ENCODE results near the gene SMAD7. TPM values are rescaled to one million over a fixed set of nuclear protein-coding genes. Genes with fewer than 3 reads are reported as not detected.

Gene SMAD7
- polyA plus RNA-seq, 3 donors from 2014 or later, result 10.1 to 17.4 (median 12.3) TPM

DNA sequence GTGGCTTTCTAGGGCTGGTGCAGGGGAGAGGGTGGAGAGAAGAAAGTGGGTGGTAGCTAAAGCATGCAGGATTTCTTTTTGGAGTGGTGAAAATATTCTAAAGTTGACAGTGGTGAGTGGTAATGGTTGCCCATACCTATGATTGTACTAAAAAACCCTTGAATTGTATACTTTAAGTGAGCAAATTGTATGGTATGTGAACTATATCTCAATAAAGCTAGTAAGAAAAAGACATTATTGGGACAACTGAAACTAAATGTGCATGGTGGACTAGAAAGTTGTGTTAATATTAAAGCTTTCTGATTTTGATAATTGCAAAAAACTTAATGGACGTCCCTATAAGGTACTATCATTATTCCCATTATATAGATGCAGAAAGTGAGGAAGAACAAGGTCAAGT, 50.3 kb downstream of the SMAD7 start:
- Mint-ChIP-seq H3K36me3 (peaks cover 3 to 8% (median 3%) of the 10 kb centered on the region in 3 donors), H3K27me3 (ENCODE audit: low read depth in 3 of 3) (peaks cover 0 to 4% (median 3%) of the 10 kb centered on the region in 3 donors), H3K4me1 (peaks cover 18 to 32% of the 10 kb centered on the region in 2 donors), H3K9me3 (peaks cover 0 to 10% (median 1%) of the 10 kb centered on the region in 6 donors), H3K27ac (no peak overlapping the region), H3K4me3 (no peak overlapping the region)
- no peak for DNase-seq

DNA sequence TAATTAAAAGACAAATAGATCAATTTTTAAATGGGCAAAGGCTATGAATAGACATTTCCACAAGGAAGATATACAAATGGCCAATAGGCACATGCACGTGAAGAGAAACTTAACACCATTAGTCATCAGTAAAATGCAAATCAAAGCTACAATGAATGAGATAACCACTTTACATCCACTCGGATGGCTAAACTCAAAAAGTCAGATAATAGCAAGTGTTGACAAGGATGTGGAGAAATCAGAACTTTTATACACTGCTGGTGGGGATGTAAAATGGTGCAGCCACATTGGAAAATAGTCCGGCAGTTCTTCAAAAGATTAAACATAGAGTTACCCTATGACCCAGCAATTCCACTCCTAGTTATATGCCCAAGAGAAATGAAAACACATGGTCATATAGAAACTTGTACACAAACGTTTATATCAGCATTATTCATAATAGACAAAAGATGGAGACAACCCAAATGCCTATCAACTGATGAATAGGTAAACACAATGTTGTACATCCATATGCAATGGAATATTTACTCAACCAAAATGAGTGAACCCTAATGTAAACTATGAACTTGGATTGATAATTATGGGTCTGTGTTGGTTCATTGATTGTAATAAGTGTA, 51.1 kb downstream of the SMAD7 start:
- Mint-ChIP-seq H3K4me3 (no peak overlapping the region), H3K27ac (peak overlapping the region in 1 of 6 donors; percentile 49), H3K4me1 (peaks cover 23 to 32% of the 10 kb centered on the region in 2 donors), H3K27me3 (ENCODE audit: low read depth in 3 of 3) (peaks cover 0 to 7% (median 3%) of the 10 kb centered on the region in 3 donors), H3K36me3 (peaks cover 3 to 8% (median 3%) of the 10 kb centered on the region in 3 donors), H3K9me3 (peaks cover 0 to 7% (median 1%) of the 10 kb centered on the region in 6 donors)
- DNase-seq, result no peak

DNA sequence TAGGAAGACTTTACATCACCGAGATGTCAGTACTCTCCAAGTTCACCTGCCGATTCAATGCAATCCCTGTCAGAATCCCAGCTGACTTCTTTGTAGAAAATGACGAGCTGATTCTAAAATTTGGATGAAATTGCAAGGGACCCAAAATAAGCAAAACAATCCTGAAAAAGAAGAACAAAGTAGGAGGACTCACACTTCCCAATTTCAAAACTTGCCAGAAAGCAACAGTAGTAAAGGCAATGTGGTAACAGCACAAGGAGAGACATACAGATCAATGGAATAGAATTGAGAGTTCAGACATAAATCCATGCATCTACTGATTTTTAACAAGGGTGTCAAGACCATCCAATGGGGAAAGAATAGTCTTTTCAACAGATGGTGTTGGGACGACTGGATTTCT, 52.2 kb downstream of the SMAD7 start:
- H3K9me3 Mint-ChIP-seq, result no peaks in the 10 kb centered on the region
- no peak overlapping the region for H3K4me3 Mint-ChIP-seq
- H3K36me3 Mint-ChIP-seq, result peaks cover 0 to 8% (median 0%) of the 10 kb centered on the region in 3 donors
- H3K4me1 Mint-ChIP-seq, result peaks cover 25 to 32% of the 10 kb centered on the region in 2 donors
- H3K27me3 Mint-ChIP-seq (ENCODE audit: low read depth in 3 of 3), result peaks cover 0 to 8% (median 1%) of the 10 kb centered on the region in 3 donors
- no peak overlapping the region for H3K27ac Mint-ChIP-seq
- no peak for DNase-seq

DNA sequence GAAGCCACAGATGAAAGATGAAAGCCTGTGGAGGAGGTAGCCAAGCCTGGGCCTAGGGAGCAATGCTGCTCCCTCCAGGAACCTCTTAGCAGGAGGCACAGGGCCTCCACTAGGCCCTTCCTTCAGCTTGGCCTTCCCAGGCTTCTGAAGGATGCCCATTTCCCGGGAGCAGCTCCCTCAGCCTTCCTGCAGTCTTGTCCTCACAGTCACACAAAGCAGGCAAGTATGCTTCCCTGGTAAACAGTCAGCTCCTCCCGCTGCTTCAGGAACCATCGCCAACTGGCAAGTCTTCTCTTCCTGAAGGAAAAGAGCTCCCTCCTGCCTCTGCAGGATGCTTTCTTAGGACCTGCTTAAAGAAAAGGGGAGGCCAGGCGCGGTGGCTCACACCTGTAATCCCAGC, 53.2 kb downstream of the SMAD7 start:
- H3K27me3 Mint-ChIP-seq (ENCODE audit: low read depth in 3 of 3), result peaks cover 0 to 11% (median 1%) of the 10 kb centered on the region in 3 donors
- peaks cover 0 to 8% (median 0%) of the 10 kb centered on the region in 3 donors for H3K36me3 Mint-ChIP-seq
- no peak overlapping the region for H3K4me3 Mint-ChIP-seq
- no peak for DNase-seq
- peaks cover 30 to 32% of the 10 kb centered on the region in 2 donors for H3K4me1 Mint-ChIP-seq
- no peaks in the 10 kb centered on the region for H3K9me3 Mint-ChIP-seq
- H3K27ac Mint-ChIP-seq, result peak overlapping the region in 3 of 6 donors; percentile 25 to 88 (median 66)

DNA sequence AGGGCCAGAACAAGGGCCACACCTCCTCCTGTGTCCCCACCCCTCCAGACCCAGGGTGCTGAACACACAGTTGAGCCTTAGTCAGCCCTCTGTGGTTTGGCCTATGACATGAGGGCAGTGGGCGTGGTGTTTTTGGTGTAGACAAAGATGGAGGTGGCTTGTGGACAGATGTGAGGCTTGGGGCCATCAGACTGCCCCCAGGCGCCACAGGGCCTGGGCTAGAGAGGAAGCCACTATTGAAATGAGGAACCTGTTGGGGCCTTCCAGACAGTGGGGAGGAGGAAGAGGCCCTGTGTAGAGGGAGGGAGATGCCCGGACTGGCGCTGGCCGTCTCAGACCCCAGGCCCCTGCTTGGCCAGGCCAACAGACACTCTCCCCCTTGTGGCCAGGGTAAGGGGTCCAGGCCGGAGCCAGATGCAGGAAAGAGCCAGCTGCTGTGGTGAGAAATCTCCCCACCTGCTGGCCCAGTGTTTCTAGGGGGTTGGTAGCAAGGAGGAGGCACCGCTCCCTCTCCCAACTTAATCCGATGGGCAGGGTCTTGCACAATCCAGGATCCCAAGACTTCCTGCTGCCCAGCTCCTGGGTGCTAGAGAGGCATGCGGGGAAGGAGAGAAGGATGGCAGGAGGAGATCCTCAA, 53.8 kb downstream of the SMAD7 start:
- no peaks in the 10 kb centered on the region for H3K9me3 Mint-ChIP-seq
- peaks cover 0 to 8% (median 0%) of the 10 kb centered on the region in 3 donors for H3K36me3 Mint-ChIP-seq
- H3K27ac Mint-ChIP-seq, result peak overlapping the region; percentile 55 to 88 (median 68)
- DNase-seq, result peak; percentile 51 to 57 (median 52)
- peaks cover 0 to 11% (median 1%) of the 10 kb centered on the region in 3 donors for H3K27me3 Mint-ChIP-seq (ENCODE audit: low read depth in 3 of 3)
- peak overlapping the region in 3 of 5 donors; percentile 1 to 43 (median 29) for H3K4me3 Mint-ChIP-seq
- H3K4me1 Mint-ChIP-seq, result peaks cover 30 to 32% of the 10 kb centered on the region in 2 donors

DNA sequence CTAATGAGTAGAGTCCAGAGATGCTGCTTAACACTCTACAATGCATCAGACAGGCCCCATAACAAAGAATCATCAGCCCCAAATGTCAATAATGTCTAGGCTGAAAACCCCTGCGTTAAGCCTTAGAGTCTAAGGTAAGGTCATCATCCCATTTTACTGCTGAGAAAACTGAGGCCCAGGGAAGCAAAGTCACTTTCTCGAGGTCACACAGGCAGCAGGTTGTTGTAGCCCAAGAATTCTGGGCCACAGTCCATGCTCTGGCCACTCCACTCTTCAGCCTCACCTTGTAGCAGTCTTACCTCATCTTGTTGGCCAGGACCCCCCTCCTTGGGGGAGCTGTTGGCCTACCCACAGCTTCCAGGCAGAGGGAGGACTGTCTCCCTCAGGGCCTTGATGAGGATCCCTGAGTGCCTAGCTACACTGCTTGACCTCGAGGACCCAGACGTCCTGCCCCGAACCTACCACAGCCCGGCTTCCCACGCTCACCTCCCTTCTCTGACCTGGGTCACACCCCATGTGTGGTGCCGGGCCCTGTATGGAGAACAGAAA, 54.4 kb downstream of the SMAD7 start:
- peaks cover 0 to 11% (median 1%) of the 10 kb centered on the region in 3 donors for H3K27me3 Mint-ChIP-seq (ENCODE audit: low read depth in 3 of 3)
- H3K36me3 Mint-ChIP-seq, result peaks cover 0 to 8% (median 0%) of the 10 kb centered on the region in 3 donors
- H3K9me3 Mint-ChIP-seq, result no peaks in the 10 kb centered on the region
- peak overlapping the region; percentile 55 to 88 (median 68) for H3K27ac Mint-ChIP-seq
- peaks cover 30 to 32% of the 10 kb centered on the region in 2 donors for H3K4me1 Mint-ChIP-seq
- peak overlapping the region in 3 of 5 donors; percentile 1 to 43 (median 29) for H3K4me3 Mint-ChIP-seq
- DNase-seq, result no peak

DNA sequence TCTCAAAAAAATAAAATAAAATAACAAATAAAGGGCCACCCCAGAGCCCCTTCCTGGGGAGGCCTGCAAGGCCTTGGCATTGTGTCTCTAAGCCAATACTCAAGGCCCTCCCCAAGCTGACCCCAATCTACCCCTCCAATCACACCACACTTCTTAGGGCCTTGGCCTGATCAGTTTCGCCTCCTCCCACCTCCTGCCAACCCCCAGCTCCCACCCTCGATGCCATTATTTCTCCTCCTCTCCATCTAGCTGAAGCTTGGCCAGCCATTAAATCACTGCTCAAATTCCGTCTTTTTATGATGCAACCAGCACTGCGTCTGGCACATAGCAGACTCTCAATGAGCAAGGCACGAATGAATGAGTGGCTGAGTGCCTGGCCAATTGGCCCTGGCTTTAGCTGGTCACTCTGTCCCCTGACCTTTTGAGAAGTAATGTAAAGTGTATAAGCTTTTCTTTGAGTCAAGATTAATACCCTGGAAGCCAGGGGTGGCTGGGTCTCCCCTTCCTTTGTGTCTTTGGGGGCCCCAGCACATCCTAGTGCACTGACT, 55.9 kb downstream of the SMAD7 start:
- no peak for DNase-seq
- Mint-ChIP-seq H3K4me1 (peaks cover 24 to 29% of the 10 kb centered on the region in 2 donors), H3K27me3 (ENCODE audit: low read depth in 3 of 3) (peaks cover 0 to 9% (median 1%) of the 10 kb centered on the region in 3 donors), H3K27ac (peak overlapping the region in 3 of 6 donors; percentile 9 to 63 (median 43)), H3K36me3 (no peaks in the 10 kb centered on the region), H3K9me3 (no peaks in the 10 kb centered on the region), H3K4me3 (no peak overlapping the region)

DNA sequence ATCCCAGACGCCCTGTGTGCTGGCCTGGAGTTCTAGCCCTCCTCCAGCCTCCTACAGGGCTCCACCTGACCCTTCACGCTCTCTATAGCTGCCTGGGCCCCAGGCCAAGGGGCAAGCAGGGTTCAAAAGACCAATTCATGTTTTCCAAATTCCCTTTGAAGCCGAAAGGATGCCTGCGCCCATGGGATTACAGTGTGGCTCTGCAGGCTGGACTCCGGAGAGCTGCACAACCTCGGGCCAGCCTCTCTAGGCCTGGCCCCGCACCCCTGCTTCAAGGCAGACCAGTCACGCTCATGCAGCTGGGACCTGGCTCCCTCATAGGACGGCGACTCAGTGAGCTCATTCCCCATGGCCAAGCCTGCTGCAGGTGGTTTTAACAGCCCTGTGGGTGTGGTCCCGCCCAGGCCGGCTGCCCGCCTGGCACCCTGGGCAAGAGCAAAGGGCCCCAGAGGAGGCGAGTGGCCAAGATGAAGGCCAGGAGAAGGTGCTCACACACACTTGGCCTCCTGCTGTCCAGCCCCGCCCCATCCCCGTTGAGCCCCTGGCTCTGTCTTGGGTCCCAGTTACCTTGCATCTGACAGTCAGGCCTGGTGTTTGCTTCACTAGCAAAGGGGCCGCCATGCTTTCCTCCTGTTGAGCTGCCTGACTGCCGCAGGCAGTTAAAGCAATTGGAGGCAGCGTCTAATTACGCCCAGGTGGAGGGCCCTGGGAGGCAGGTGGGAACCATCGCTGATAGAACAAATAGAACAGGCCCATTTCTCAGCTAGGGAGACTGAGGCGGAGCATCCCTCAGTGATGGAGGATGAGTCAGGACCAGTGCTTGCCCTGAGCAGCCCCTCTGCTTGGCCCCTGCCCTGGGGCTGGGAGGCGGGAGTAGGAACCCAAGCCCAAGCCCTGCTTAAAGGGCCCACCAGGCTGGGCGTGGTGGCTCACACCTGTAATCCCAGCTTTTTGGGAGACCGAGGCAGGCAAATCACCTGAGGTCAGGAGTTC, 56.9 kb downstream of the SMAD7 start:
- Mint-ChIP-seq H3K9me3 (no peaks in the 10 kb centered on the region), H3K27me3 (ENCODE audit: low read depth in 3 of 3) (peaks cover 0 to 9% (median 3%) of the 10 kb centered on the region in 3 donors), H3K36me3 (no peaks in the 10 kb centered on the region), H3K4me1 (peaks cover 18 to 29% of the 10 kb centered on the region in 2 donors), H3K4me3 (no peak overlapping the region), H3K27ac (no peak overlapping the region)
- DNase-seq, result no peak

DNA sequence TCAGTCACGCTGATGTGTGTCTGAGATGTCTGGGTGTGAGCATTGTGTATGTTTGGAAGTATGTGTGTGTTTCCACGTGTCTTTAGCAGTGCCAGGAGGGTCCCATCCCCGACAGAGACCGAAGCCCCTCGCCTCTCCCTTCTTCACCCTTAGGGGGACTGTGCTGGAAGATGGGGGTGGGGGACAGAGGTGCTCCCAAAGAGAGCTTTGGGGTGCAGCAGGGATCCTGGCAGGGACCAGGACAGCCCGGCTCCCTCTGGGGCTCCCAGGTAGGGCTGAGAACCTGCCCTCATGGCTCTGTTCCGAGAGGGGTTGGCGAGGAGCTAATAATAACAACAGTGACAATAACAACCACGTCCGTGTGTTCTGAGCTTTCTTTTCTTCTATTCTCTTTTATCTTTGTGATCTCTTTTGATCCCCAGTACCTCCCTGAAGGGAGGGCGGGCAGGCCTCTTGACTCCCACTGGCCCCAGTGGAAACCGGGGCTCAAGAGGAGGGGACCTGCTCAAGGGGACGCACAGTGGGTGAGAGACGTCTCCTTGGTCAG, 57.6 kb downstream of the SMAD7 start:
- peak overlapping the region in 3 of 6 donors; percentile 34 to 57 (median 51) for H3K27ac Mint-ChIP-seq

DNA sequence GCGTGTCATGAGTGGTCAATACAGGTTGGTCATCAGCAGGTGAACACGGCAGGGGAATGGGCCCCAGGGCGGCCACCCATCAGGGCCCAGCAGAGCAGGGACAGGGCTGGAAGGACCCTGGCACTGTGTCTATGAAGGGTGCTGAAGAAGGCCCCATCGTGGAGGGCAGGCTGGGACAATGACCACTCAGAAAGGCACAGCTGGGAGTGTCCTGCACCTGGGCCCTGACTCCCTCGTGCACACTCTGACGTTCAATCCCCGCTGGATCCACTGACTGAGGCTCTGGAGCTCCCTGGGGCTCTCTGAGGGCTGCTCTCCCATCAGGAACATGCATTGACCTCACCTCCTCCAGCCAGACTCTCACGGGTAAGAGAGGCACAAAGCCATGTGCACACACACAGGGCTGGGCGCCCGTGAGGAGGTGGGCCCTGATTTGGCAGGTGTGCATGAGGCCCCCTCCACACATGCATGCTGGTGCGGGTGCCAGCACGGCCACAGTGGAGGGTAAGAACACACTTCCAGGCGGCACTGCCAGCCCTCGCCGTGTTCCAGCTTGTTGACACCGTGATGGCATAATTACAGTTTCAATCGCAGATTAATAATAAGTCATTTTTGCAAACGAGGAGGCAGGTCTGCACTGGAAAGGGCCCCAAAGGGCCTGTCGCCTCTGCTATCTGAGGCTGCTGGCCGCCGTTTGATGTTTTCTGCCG, 58.5 kb downstream of the SMAD7 start:
- DNase-seq, result no peak
- H3K4me3 Mint-ChIP-seq, result no peak overlapping the region
- H3K4me1 Mint-ChIP-seq, result peaks cover 17 to 29% of the 10 kb centered on the region in 2 donors
- no peaks in the 10 kb centered on the region for H3K9me3 Mint-ChIP-seq
- peaks cover 0 to 9% (median 3%) of the 10 kb centered on the region in 3 donors for H3K27me3 Mint-ChIP-seq (ENCODE audit: low read depth in 3 of 3)
- no peaks in the 10 kb centered on the region for H3K36me3 Mint-ChIP-seq
- peak overlapping the region in 2 of 6 donors; percentile 34 to 57 for H3K27ac Mint-ChIP-seq

More for the DNA sequence above, 57.6 kb downstream of the SMAD7 start:
- Mint-ChIP-seq H3K4me1 (peaks cover 18 to 29% of the 10 kb centered on the region in 2 donors), H3K27me3 (ENCODE audit: low read depth in 3 of 3) (peaks cover 0 to 9% (median 3%) of the 10 kb centered on the region in 3 donors), H3K4me3 (no peak overlapping the region), H3K9me3 (no peaks in the 10 kb centered on the region), H3K36me3 (no peaks in the 10 kb centered on the region)
- DNase-seq, result no peak

DNA sequence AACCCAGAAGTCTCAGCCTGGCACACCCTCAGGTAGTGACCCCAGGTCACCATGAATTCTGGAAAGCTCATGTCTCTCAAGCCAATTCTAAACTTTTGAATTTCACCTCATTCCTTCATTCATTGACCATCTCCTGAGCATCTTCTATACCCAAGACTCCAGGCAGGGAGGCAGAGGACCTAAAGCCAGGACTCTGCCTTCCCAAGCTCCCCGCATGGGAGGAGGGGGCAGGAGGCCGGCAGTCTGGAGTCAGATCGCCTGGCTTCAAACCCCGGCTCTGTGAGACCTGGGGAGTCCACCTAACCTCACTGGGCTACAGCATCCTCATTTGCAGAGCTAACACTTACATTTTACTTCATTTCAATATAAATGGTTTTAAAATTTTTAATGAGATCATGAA, 59.0 kb downstream of the SMAD7 start:
- Mint-ChIP-seq H3K27ac (peak overlapping the region in 1 of 6 donors; percentile 19), H3K27me3 (ENCODE audit: low read depth in 3 of 3) (peaks cover 0 to 8% (median 3%) of the 10 kb centered on the region in 3 donors), H3K36me3 (no peaks in the 10 kb centered on the region), H3K4me1 (peaks cover 11 to 23% of the 10 kb centered on the region in 2 donors), H3K9me3 (no peaks in the 10 kb centered on the region), H3K4me3 (no peak overlapping the region)
- DNase-seq, result no peak

Data from immature natural killer cell (primary cell).